Stimulated activated naive B cell treated with anti-CD40 and anti-IgM and Interleukin-4, amounts not matched to agents 10 μg/mL and 1 μg/mL and 100 μg/mL, for 72 hours (primary cell): ENCODE data around the gene CCDC15.

ENCODE experiments used
- ATAC-seq, 2 donors: fragments of 150-1000 bp; cut with Tn5 transposase; replicated peaks; 2 replicates each; pipeline ENCODE4 v1.10.0; 2021; ENCODE audit warnings: moderate library complexity in 1 of 2
- DNase-seq: peaks from one replicate; pipeline ENCODE4 v3.0.0; 2021
- H3K27ac Mint-ChIP-seq: one replicate; pipeline ENCODE4 v1.8.0; 2022; ENCODE audit warnings: mild to moderate bottlenecking, mixed read lengths
- H3K27me3 Mint-ChIP-seq, 2 donors: one replicate each; pipeline ENCODE4 v1.8.0; 2022; ENCODE audit warnings: mixed read lengths in 2 of 2
- H3K36me3 Mint-ChIP-seq, 2 donors: one replicate each; pipeline ENCODE4 v1.8.0; 2022; ENCODE audit warnings: mixed read lengths in 2 of 2, mild to moderate bottlenecking in 1 of 2
- H3K4me1 Mint-ChIP-seq, 2 donors: one replicate each; pipeline ENCODE4 v1.8.0; 2022; ENCODE audit warnings: mixed read lengths in 2 of 2, mild to moderate bottlenecking in 1 of 2
- H3K4me3 Mint-ChIP-seq, 2 donors: one replicate each; pipeline ENCODE4 v1.8.0; 2022; ENCODE audit warnings: mild to moderate bottlenecking in 2 of 2, mixed read lengths in 2 of 2, moderate library complexity in 1 of 2
- H3K9me3 Mint-ChIP-seq, 2 donors: one replicate each; pipeline ENCODE4 v1.8.0; 2022; ENCODE audit warnings: mixed read lengths in 2 of 2, mild to moderate bottlenecking in 1 of 2

CCDC15 gene

DNA sequence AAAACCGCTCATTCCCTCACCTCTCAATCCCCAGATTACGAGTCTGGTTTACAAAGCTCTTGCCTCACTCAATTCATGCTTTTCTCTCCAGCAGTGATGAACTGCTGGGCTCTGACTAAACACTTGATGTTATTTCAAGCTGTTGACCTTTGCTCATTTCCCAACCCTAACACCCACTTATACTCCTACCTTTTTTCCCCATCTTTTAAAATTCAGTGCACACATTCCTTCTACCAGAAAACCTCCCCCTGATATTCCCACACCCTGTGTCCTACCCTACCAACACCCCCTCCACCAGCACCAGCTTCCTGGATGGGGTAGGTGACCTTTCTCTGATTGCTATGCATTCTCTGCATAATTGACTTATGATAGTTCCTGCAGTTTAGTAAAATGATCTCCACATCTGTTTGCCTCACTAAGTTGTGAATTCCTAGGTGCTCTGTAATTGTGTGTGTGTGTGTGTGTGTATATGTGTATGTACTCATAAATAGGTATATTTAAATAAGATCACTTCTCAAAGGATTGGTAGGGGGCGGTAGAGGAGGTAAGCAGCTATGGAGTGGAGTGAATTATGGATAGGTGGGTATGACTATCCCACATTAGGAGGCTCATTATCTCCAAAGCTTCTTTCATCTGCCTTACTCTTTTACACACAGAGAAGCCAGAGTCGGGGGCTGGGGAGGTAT is 19.0 kb upstream of the CCDC15 start:
- ATAC-seq (no peak), DNase-seq (no peak)
- Mint-ChIP-seq H3K36me3 (no peaks in the 10 kb centered on the region), H3K27me3 (peaks cover 21 to 35% of the 10 kb centered on the region in 2 donors), H3K27ac (no peak overlapping the region), H3K9me3 (no peaks in the 10 kb centered on the region), H3K4me3 (no peak overlapping the region), H3K4me1 (no peaks in the 10 kb centered on the region)

DNA sequence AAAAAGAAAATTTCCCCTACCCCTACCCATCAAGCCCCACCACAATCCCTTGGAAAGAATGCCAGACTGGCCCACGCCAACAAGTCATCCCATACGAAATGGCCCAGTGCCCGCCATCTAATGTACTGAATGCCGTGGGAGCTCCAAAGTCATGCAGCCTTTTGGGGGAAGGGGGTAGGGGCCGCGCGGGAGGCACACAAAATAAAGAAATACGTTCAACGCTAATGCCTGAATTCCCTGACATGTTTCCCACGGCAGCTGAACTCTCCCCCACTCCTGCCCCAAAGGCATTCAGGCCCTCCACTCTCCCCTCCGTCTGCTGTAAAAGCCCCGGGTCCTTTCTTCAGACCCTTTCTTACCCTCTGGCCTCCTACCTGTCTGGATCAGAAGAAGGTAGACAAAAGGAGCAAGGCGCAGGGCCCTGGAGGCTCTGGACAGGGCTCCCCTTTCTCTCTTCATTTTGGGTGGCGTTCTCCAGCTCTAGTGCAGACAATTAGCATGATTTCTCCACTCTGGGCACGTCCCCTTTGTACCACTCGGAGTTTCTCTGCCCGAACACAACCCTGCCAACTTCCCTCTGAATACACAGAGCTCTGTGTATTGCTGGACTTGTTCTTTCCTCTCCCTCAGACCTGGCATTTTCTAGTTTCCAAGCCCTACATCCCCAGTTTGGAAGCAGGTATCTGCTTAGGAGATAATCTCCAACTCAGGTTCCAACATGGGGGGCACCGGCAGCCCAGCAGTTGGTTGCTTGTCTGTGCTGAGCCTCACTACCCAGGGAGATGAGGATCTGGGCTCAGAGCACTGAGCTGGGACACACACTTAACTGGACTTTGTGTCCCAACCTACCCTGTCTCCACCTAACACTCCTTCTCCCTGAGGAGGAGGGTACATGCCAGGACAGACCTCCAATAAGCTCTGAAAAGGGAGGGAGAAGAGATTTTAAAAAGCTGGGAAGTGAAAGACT is 18.2 kb upstream of the CCDC15 start, which contains the start of gene HEPACAM:
Gene HEPACAM (minus strand): TSS at position 500 of the 967 bp plus-strand sequence. CDS start 41 bp downstream, at position 459.
- ATAC-seq = no peak
- no peaks in the 10 kb centered on the region for H3K9me3 Mint-ChIP-seq

DNA sequence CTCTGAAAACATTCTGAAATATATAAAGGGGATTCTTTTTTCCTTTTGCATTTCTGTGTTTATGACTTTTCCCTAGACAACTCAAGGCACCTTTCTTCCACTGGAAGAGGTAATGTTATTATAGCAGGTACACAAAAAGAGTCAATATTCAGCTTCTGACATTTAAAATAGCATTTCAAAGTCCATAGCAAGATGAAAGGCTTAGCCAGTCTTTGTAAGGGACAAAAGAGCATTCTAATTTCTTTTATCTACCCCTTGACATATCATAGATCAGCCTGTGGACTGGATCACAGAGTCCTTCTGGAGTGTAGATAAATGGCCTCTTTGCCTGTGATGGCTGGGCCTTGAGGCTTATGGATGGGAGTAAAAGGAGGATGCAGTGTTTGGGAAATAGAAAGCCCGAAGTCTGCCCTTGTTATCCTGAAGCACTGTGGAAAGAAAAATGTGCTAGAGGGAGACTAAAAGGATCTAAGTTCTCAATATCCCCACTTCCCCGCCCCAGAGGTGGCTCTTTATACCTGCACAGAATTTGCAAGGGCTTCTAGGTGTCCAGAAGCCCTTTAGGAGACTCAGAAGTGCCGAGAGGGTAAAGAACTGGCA is 16.6 kb upstream of the CCDC15 start:
- H3K27me3 Mint-ChIP-seq = peaks cover 26 to 44% of the 10 kb centered on the region in 2 donors
- no peak overlapping the region for H3K27ac Mint-ChIP-seq
- DNase-seq (no peak), ATAC-seq (no peak)
- H3K36me3 Mint-ChIP-seq = no peaks in the 10 kb centered on the region
- H3K9me3 Mint-ChIP-seq = no peaks in the 10 kb centered on the region
- H3K4me3 Mint-ChIP-seq = no peak overlapping the region
- H3K4me1 Mint-ChIP-seq = no peaks in the 10 kb centered on the region

More for the DNA sequence above, 18.2 kb upstream of the CCDC15 start, which contains the start of gene HEPACAM:
- H3K4me3 Mint-ChIP-seq = no peak within 1 kb of the TSS
- peaks cover 26 to 40% of the 10 kb centered on the region in 2 donors for H3K27me3 Mint-ChIP-seq
- H3K36me3 Mint-ChIP-seq = no peaks in the 10 kb centered on the region
- DNase-seq = no peak
- H3K27ac Mint-ChIP-seq = no peak within 1 kb of the TSS
- no peaks in the 10 kb centered on the region for H3K4me1 Mint-ChIP-seq

DNA sequence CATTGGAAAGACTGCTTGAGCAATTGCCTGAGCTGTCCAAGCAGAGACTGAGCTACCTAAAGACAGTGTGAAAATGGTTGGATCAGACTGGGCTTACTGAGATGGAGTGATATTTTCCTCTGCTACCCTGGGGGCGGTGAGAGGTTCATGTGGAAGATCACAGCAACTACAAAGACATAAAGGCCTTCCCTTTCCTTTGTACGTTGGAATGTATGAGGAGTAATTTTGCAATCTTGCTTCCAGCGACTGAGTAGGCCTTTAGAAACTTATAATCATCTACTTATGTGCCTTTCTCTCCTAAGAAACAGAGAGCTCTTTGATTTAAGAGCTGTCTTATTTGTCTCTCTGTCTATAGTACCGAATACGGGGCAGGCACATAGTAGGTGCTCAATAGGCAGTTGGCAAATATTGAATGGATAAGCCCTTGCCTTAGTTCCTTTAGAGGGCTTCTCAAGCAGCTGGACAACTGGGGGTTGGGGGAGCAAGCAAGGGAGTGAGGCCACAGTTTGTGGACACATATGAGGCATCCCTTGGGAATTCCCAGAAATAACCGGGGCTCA is 15.7 kb upstream of the CCDC15 start:
- H3K4me1 Mint-ChIP-seq = no peaks in the 10 kb centered on the region
- DNase-seq (no peak), ATAC-seq (no peak)
- no peaks in the 10 kb centered on the region for H3K9me3 Mint-ChIP-seq
- no peak overlapping the region for H3K27ac Mint-ChIP-seq
- H3K27me3 Mint-ChIP-seq = peaks cover 31 to 50% of the 10 kb centered on the region in 2 donors
- no peaks in the 10 kb centered on the region for H3K36me3 Mint-ChIP-seq
- H3K4me3 Mint-ChIP-seq = no peak overlapping the region

DNA sequence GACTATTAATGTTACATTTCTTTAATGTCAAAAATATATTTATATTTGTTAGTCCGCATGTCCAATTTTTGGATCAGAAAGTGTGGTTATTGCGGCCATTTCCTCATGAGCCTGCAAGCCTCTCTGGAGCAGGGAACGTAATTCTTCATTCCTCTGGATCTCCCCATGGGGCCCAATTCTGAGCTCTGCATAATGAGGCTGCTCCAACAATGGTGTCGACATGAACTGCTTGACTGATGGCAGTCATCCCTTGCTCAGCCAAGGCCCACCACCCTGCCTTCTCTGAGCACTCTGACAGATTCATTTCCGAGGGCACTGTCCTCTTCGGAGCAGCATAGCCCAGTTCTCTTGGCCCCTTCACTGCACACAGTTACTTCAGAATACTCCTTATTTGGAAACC is 15.0 kb upstream of the CCDC15 start:
- Mint-ChIP-seq H3K9me3 (no peaks in the 10 kb centered on the region), H3K4me3 (no peak overlapping the region), H3K27ac (no peak overlapping the region), H3K36me3 (no peaks in the 10 kb centered on the region), H3K27me3 (peaks cover 31 to 50% of the 10 kb centered on the region in 2 donors), H3K4me1 (no peaks in the 10 kb centered on the region)
- ATAC-seq = no peak
- no peak for DNase-seq

DNA sequence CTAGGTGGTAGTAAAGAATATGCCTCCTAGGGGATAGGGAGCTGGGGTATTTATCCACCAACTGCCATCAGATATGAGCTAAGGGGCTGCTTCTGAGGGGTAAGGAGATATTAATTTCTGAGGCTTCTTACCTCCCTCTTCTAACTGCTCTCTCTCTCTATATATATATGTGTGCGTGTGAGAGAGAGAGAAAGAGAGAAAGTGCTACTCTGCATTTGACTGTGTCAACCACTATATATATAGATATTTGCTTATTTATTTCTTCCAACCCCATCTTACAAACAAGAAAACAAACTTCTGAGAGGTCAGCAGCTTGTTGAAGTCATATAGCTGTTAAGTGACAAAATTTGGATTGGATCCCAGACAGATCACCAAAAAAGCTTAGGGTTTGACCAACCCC is 12.3 kb upstream of the CCDC15 start:
- Mint-ChIP-seq H3K36me3 (no peaks in the 10 kb centered on the region), H3K4me1 (no peaks in the 10 kb centered on the region), H3K27ac (no peak overlapping the region), H3K4me3 (no peak overlapping the region), H3K27me3 (peaks cover 32 to 46% of the 10 kb centered on the region in 2 donors), H3K9me3 (no peaks in the 10 kb centered on the region)
- no peak for ATAC-seq
- no peak for DNase-seq

DNA sequence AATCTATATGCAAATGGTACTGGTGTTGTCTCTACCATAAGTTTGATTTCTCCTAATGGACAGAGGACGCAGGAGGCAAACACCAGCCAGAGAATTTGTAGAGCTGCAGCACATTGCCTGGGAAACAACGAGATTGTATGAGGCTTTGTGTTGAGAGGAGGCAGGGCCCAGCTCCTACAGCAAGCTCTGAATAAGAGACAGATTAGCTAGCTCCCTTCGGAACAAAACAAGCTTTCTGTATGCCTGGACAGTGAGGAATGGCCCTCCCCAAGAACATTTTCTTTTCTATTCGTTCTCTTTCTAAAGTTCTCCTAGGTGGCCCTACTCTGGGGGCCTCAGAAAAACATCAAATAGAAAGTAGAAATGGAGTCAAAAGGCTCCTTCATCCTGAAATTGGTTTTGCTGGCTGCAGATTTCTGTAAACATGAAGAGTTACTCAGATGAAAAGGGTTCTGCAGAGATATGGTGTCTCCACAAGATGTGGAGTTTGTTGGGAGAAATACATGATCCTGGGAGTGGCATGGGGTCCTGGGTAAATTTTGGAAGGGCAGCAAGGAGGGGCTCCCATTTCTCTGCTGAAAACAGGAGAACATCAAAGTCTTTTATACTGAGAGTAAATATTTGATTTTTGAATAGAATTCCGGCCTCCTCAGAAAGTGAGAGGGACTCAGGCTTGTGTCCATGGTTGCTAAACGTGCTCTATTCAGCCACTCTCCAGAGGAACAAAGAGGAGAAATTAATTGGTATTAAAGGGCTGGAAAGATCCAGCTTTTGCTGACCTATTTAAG is 11.3 kb upstream of the CCDC15 start:
- Mint-ChIP-seq H3K9me3 (peaks cover 0 to 2% of the 10 kb centered on the region in 2 donors), H3K27me3 (peaks cover 31 to 42% of the 10 kb centered on the region in 2 donors), H3K36me3 (no peaks in the 10 kb centered on the region), H3K27ac (no peak overlapping the region), H3K4me3 (no peak overlapping the region), H3K4me1 (no peaks in the 10 kb centered on the region)
- DNase-seq (no peak), ATAC-seq (no peak)

DNA sequence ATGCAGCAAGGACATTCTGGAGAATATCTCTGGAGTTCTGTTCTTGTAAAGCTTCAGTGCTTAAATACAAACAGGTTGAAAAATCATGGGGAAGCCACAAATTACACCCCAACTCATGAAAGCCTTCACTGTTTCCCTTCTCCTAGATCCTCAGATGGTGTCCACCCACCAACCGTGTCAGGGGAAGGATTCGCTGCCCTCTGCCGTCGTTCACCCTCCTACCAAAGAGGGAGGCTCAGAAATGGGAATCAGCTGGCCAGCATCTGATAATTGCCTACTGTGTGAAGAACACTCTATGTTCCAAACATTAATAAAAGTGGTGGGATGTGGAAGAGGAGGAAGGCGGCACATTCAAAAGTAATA is 10.8 kb upstream of the CCDC15 start:
- DNase-seq (no peak), ATAC-seq (no peak)
- H3K4me3 Mint-ChIP-seq = no peak overlapping the region
- no peak overlapping the region for H3K27ac Mint-ChIP-seq
- peaks cover 33 to 43% of the 10 kb centered on the region in 2 donors for H3K27me3 Mint-ChIP-seq
- H3K4me1 Mint-ChIP-seq = no peaks in the 10 kb centered on the region
- peaks cover 0 to under 1% of the 10 kb centered on the region in 2 donors for H3K36me3 Mint-ChIP-seq
- H3K9me3 Mint-ChIP-seq = peaks cover 5 to 6% of the 10 kb centered on the region in 2 donors

DNA sequence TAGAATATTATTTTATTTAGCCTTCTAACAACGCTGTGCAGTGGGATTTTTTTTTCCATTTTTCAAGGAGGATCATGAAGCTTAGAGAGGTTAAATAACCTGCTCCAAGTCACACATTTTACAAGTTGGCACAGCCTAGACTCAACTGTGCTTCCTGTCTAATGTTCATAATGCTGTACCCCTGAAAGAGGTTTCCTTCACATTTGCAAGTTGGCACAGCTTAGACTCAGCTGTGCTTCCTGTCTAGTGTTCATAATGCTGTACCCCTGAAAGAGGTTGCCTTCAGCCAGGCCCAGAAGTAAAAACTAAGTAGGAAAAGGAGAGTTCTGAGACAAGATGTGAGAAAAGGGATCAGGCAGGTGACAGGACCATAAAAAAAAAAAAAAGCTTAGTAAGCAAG is 10.3 kb upstream of the CCDC15 start:
- Mint-ChIP-seq H3K4me3 (no peak overlapping the region), H3K4me1 (no peaks in the 10 kb centered on the region), H3K27ac (no peak overlapping the region), H3K36me3 (peaks cover 0 to 6% of the 10 kb centered on the region in 2 donors), H3K27me3 (peaks cover 34 to 43% of the 10 kb centered on the region in 2 donors), H3K9me3 (peaks cover 9 to 11% of the 10 kb centered on the region in 2 donors)
- ATAC-seq (no peak), DNase-seq (no peak)

DNA sequence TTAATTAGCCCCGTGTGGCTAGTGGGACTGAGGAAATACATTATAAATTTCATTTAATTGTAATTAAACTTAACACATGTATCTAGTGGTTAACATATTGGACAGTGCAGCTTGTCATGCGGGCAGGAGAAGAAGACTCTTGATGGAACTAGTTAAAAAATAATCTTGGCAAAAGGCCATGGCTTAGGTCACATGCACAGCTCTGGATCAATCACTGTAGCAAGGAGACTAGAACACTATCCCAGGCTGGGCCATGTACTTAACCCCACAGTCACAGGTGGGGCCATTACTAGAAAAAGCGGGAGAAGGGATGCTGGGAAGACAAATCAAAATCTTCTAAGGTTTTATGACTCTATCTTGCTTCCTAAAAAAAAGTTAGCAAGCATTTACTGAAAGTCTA is 9.4 kb upstream of the CCDC15 start:
- Mint-ChIP-seq H3K4me1 (no peaks in the 10 kb centered on the region), H3K9me3 (peaks cover 9 to 12% of the 10 kb centered on the region in 2 donors), H3K27ac (no peak overlapping the region), H3K27me3 (peaks cover 36 to 39% of the 10 kb centered on the region in 2 donors), H3K36me3 (peaks cover 0 to 7% of the 10 kb centered on the region in 2 donors), H3K4me3 (no peak overlapping the region)
- no peak for ATAC-seq
- DNase-seq = no peak

DNA sequence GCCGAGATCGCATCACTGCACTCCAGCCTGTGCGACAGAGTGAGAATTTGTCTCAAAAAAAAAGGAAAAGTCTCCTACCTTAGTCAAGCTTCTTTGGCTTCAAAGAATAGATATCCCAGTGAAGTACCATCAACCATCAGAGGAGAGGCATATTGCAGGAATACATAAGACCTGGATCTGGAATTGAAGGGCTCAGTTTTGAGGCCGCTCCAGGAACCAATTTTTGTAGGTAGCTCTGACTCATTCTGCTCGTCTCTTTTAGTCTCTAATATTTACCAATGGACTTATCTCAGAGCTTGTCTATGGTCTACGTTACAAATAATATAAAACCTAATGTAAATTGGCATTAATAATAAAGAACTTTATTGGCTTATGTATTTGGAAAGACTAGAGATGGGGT is 8.2 kb upstream of the CCDC15 start:
- peaks cover 0 to 7% of the 10 kb centered on the region in 2 donors for H3K36me3 Mint-ChIP-seq
- peaks cover 9 to 12% of the 10 kb centered on the region in 2 donors for H3K9me3 Mint-ChIP-seq
- peaks cover 30 to 34% of the 10 kb centered on the region in 2 donors for H3K27me3 Mint-ChIP-seq
- no peak for ATAC-seq
- no peak overlapping the region for H3K4me3 Mint-ChIP-seq
- no peak overlapping the region for H3K27ac Mint-ChIP-seq
- H3K4me1 Mint-ChIP-seq = no peaks in the 10 kb centered on the region
- DNase-seq = no peak

DNA sequence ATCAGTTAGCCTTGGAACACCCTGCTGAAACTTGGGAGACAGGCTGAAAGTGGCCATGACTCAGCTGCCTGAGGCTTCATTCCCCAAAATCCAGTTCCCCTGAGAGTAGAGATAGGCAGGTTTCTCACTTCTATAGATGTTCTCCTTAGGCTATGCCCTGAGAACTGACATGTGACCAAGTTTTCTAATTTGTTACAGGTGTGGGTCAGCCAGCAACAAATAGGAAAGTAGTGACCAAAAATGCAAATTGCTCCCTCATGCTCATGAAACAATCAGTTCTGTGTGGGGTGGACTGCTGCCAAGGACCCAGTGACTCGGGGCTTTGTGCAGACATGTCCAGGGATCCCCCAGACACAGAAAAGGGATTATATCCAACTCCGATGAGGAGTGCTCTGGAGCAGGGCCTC is 7.3 kb upstream of the CCDC15 start:
- Mint-ChIP-seq H3K4me1 (no peaks in the 10 kb centered on the region), H3K36me3 (peaks cover 0 to 7% of the 10 kb centered on the region in 2 donors), H3K4me3 (no peak overlapping the region), H3K9me3 (peaks cover 9 to 12% of the 10 kb centered on the region in 2 donors), H3K27me3 (peaks cover 30% of the 10 kb centered on the region in 2 donors), H3K27ac (no peak overlapping the region)
- DNase-seq = no peak
- ATAC-seq = no peak

DNA sequence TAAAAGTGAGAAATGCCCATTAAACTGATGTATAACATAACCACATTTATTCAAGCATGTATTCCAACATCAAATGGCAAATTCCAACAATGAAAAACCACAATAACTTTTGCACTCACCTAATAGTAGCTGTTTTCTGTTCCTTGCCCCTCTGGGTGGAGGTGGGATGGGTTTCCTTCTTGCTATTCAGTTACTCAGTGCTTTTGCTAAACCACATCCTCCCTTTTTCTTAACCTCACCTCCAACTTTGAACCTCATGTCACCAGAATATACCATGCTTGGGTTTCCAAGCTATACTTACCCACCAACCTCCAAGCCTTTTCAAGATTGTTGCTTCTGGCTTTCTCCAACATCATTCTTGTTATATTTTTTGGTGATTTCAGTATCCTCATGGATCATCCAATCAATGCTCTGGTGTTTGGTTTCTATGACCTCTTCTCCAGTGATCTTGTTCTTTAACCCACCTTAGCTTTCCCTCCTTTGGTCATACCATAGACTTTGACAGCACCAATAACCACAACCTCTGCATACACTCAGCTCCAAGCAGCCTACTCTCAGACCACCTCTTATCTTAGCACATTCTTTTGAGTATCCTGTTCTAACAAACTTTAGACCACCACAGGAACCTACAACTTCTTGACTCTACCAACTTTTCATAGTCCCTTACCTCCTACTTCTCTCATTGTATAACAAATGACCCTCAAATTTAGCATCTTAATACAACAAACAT is 3.2 kb upstream of the CCDC15 start:
- DNase-seq = no peak
- Mint-ChIP-seq H3K4me1 (no peaks in the 10 kb centered on the region), H3K36me3 (peaks cover 0 to 7% of the 10 kb centered on the region in 2 donors), H3K4me3 (no peak overlapping the region), H3K27ac (no peak overlapping the region), H3K9me3 (peaks cover 9 to 12% of the 10 kb centered on the region in 2 donors), H3K27me3 (peaks cover 23 to 24% of the 10 kb centered on the region in 2 donors)
- ATAC-seq = no peak
